HG02610 (cell line): ENCODE measurements around the gene EP300.
"Not testable (repeated sequence)": the region's sequence is repeated elsewhere in the genome, so short reads cannot be mapped to it uniquely, and the experiment has no call there.

ENCODE experiments used
- ATAC-seq: cut with Tn5 transposase; IDR thresholded peaks from one replicate; pipeline ENCODE4 v1.9.1; 2021; ENCODE audit warnings: mild to moderate bottlenecking, moderate library complexity; ENCODE audit not compliant: unreplicated experiment

Gene EP300

GRCh38 chr22:41078931-41079330 is 13.5 kb upstream of the EP300 start:
- no peak for ATAC-seq

- no peak for ATAC-seq
Measured at GRCh38 chr22:41085842-41086241, 6.5 kb upstream of the EP300 start.

GRCh38 chr22:41091132-41092022 is 1.0 kb upstream of the EP300 start:
- peak; percentile 77 for ATAC-seq

GRCh38 chr22:41092847-41093411 is 537 bp downstream of the EP300 start:
- no peak for ATAC-seq

- no peak for ATAC-seq
Measured at GRCh38 chr22:41094041-41094593, 1.7 kb downstream of the EP300 start.

- no peak for ATAC-seq
Measured at GRCh38 chr22:41096391-41096790, 4.0 kb downstream of the EP300 start.

GRCh38 chr22:41096841-41097240 is 4.4 kb downstream of the EP300 start:
- ATAC-seq: no peak

- ATAC-seq: no peak
Measured at GRCh38 chr22:41099036-41099435, 6.6 kb downstream of the EP300 start.

- no peak for ATAC-seq
Measured at GRCh38 chr22:41106122-41106968, 14.0 kb downstream of the EP300 start.

GRCh38 chr22:41106969-41107325 is 14.6 kb downstream of the EP300 start:
- ATAC-seq: not testable (repeated sequence)

GRCh38 chr22:41110968-41111367 is 18.6 kb downstream of the EP300 start:
- no peak for ATAC-seq

- ATAC-seq: no peak
Measured at GRCh38 chr22:41116342-41116741, 23.9 kb downstream of the EP300 start.

- ATAC-seq: no peak
Measured at GRCh38 chr22:41117127-41117965, 25.0 kb downstream of the EP300 start.

- no peak for ATAC-seq
Measured at GRCh38 chr22:41123151-41123550, 30.8 kb downstream of the EP300 start.

- no peak for ATAC-seq
Measured at GRCh38 chr22:41124086-41124485, 31.7 kb downstream of the EP300 start.

GRCh38 chr22:41127451-41127850 is 35.1 kb downstream of the EP300 start:
- no peak for ATAC-seq

- ATAC-seq: no peak
Measured at GRCh38 chr22:41128606-41129005, 36.2 kb downstream of the EP300 start.

- no peak for ATAC-seq
Measured at GRCh38 chr22:41132550-41132949, 40.2 kb downstream of the EP300 start.

- ATAC-seq: no peak
Measured at GRCh38 chr22:41140365-41140957, 48.1 kb downstream of the EP300 start.

GRCh38 chr22:41145921-41146320 is 53.5 kb downstream of the EP300 start:
- not testable (repeated sequence) for ATAC-seq
